Osteocyte (in vitro differentiated cells): Measurements from ENCODE around the gene ITIH4. TPM values are rescaled to one million over a fixed set of nuclear protein-coding genes. Genes with fewer than 3 reads are reported as not detected.

Experiments used
- DNase-seq: peaks from one replicate; pipeline ENCODE4 v3.0.0; 2021; ENCODE audit warnings: mixed read lengths; ENCODE audit not compliant: unreplicated experiment; ENCODE audit errors: extremely low spot score
- H3K27ac Mint-ChIP-seq: one replicate; pipeline ENCODE4 v1.8.0; 2021; ENCODE audit warnings: mild to moderate bottlenecking, mixed read lengths; ENCODE audit not compliant: unreplicated experiment
- H3K27me3 Mint-ChIP-seq: one replicate; pipeline ENCODE4 v1.8.0; 2021; ENCODE audit warnings: mixed read lengths; ENCODE audit not compliant: unreplicated experiment
- H3K36me3 Mint-ChIP-seq: one replicate; pipeline ENCODE4 v1.8.0; 2021; ENCODE audit warnings: mixed read lengths; ENCODE audit not compliant: unreplicated experiment
- H3K4me1 Mint-ChIP-seq: one replicate; pipeline ENCODE4 v1.8.0; 2021; ENCODE audit warnings: mixed read lengths; ENCODE audit not compliant: unreplicated experiment
- H3K4me3 Mint-ChIP-seq: one replicate; pipeline ENCODE4 v1.8.0; 2021; ENCODE audit warnings: mild to moderate bottlenecking, moderate library complexity, mixed read lengths; ENCODE audit not compliant: unreplicated experiment
- H3K9me3 Mint-ChIP-seq: one replicate; pipeline ENCODE4 v1.8.0; 2021; ENCODE audit warnings: mixed read lengths; ENCODE audit not compliant: unreplicated experiment
- CTCF ChIP-seq: fragments of 200-600 bp; sonication (generic); IDR thresholded peaks from 2 replicates; pipeline ENCODE4 v1.5.0; 2021; ENCODE audit warnings: antibody characterized with exemption, mild to moderate bottlenecking, moderate library complexity
- total RNA-seq: library from RNA; stranded (reverse); gene quantifications from 2 replicates; pipeline ENCODE4 v1.2.1, GENCODE V29; 2021

ITIH4 gene
- total RNA-seq, 1 donor from 2014 or later, result 7.2 TPM

GRCh38 chr3:52786330-52787215 is 43.9 kb downstream of the ITIH4 start:
- Mint-ChIP-seq H3K36me3 (no peaks in the 10 kb centered on the region), H3K27me3 (peaks cover 21% of the 10 kb centered on the region), H3K4me3 (no peak overlapping the region), H3K4me1 (no peaks in the 10 kb centered on the region), H3K27ac (no peak overlapping the region), H3K9me3 (no peaks in the 10 kb centered on the region)
- TF ChIP-seq CTCF, result no peak
- no peak for DNase-seq

- no peak overlapping the region for H3K4me3 Mint-ChIP-seq
- H3K27me3 Mint-ChIP-seq, result peaks cover 26% of the 10 kb centered on the region
- H3K4me1 Mint-ChIP-seq, result no peaks in the 10 kb centered on the region
- no peak for DNase-seq
- no peak overlapping the region for H3K27ac Mint-ChIP-seq
- no peaks in the 10 kb centered on the region for H3K9me3 Mint-ChIP-seq
- TF ChIP-seq CTCF, result no peak
- no peaks in the 10 kb centered on the region for H3K36me3 Mint-ChIP-seq
These were observed 45.4 kb downstream of the ITIH4 start for GRCh38 chr3:52784931-52785590.

- DNase-seq, result no peak
- Mint-ChIP-seq H3K27me3 (peaks cover 26% of the 10 kb centered on the region), H3K4me3 (no peak overlapping the region)
These were observed 46.4 kb downstream of the ITIH4 start for GRCh38 chr3:52784021-52784621.

GRCh38 chr3:52783211-52783555 is 47.3 kb downstream of the ITIH4 start:
- Mint-ChIP-seq H3K9me3 (no peaks in the 10 kb centered on the region), H3K27me3 (peaks cover 26% of the 10 kb centered on the region), H3K4me1 (no peaks in the 10 kb centered on the region), H3K4me3 (no peak overlapping the region), H3K36me3 (no peaks in the 10 kb centered on the region), H3K27ac (no peak overlapping the region)
- no peak for TF ChIP-seq CTCF
- DNase-seq, result no peak

More at GRCh38 chr3:52784021-52784621, 46.4 kb downstream of the ITIH4 start:
- Mint-ChIP-seq H3K36me3 (no peaks in the 10 kb centered on the region), H3K4me1 (no peaks in the 10 kb centered on the region), H3K9me3 (no peaks in the 10 kb centered on the region), H3K27ac (no peak overlapping the region)
- no peak for TF ChIP-seq CTCF
